Activated CD8-positive, alpha-beta memory T cell treated with anti-CD3 and anti-CD28 coated beads, Interleukin-2, amount 50 U/mL, for 24 hours (primary cell): ENCODE data around the gene CXCL3.
"Not testable (repeated sequence)": the region's sequence is repeated elsewhere in the genome, so short reads cannot be mapped to it uniquely, and the experiment has no call there.

Experiments used
- DNase-seq: peaks from one replicate; pipeline ENCODE4 v3.0.0-alpha.2; 2020; ENCODE audit errors: extremely low read depth

The CXCL3 gene

DNA sequence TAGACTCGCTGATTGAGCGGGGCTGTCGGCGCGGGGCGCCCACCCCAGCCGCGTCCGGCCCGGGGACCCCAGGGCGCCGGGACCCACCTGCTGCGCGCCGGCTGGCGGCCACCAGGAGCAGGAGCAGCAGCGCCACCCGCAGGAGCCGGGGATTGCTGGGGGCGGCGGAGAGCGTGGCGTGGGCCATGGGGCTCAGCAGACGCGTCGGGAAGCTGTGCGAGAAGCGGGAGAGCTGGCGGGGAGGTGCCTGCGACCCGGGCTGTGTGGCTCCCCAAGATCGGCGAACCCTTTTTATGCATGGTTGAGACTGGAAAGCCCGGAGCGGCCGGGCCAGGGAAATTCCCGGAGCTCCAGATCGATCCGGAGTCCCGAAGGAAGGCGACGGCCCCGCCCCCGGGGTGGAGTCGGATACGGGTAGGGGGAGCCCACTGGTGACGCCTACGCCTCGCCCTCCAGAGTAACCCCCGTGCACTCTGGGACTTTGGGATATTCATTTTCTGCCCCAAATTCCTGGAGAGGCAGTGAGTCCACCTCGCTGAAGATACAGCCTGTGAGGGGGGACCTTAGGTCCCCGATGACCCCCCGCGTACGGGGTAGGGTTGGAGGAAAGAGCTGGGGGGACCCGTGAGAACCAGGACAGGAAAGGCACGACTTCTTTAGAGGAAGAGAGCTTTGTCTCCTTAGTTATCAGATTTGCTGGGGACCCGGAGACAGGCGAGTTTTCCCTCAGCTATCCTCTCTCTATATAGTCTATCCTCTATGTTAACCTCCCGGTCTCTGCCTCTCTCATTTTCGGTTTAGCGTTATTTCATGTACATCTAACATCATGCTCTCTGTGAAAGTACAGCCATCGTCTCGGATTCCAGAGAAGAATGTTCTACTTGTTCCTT lies at the start of gene CXCL3:
TSS of gene CXCL3 (minus strand) at position 265 of the 890 bp plus-strand sequence. CDS start at position 187, 78 bp downstream.
- DNase-seq, result no peak

DNA sequence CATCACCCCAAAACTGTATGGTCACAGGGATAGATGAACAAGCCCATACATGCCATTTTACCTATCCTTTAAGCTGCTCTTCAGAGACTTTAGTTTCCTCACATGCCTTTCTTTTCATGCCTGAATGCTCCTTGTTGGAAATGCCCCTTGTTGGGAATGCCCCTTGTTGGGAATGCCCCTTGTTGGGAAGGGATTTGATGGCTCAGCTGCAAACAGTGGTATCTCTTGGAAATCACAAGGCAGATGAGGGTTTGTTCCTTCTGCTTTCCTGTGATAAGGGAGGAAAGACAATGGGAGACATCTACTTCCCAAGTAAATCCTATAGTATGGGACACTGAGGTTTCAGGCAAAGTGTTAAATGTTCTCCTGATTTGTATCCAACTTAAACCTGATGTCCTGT lies 49.0 kb upstream of the CXCL3 start:
- no peak for DNase-seq

DNA sequence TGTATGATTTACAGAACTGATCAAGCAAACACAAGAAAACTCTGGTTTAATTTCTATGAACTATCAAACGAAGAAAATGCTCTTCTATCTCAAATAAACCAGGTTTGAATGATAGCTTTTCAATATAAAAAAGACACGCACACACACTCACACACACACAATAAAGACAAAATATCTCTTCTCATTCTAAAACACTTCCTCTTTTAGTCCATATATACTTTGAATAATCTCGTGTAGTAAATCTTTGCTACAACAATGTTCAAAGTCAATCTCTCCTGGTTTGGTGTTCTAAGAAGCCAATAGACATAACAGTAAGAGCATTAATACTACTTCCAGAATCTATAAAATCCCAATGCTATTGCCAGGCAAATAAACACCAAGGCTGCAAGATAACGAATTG lies 47.2 kb upstream of the CXCL3 start:
- no peak for DNase-seq

DNA sequence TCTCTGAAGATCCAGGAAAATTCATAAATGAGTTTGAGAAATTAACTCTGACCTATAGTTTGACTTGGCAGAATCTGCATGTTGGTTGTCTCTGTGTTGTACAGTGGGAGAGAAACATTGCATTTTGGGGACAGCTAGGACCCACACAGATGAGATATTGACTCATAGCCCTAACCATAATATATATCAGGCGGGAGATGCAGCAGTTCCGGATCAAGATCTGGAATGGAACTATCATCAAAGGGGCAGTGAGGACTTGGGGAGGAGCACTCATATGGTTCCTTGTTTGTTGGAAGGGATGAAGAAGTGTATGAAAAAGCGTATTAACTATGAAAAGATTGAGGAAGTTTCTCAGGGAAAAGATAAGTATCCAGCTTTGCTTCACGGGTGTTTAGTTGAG lies 46.5 kb upstream of the CXCL3 start:
- DNase-seq, result no peak

DNA sequence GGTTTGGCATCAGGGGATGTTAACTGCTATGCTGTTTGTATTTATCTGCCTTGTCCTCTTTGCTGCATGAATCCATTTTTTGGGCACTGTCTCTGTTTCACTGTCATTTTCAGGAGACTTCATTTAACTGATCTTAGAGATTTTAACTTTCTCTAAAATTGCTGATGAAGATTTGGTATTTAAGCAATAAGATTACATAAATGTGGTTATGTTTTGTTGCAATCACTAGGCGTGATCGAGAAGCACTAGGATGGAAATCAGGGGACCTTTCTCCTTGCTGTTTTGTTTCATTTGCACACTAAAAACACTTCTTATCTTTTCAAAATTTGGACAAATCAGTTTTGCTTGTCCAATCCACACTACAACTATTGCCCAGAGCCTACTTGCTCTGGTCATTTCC lies 45.1 kb upstream of the CXCL3 start:
- no peak for DNase-seq

DNA sequence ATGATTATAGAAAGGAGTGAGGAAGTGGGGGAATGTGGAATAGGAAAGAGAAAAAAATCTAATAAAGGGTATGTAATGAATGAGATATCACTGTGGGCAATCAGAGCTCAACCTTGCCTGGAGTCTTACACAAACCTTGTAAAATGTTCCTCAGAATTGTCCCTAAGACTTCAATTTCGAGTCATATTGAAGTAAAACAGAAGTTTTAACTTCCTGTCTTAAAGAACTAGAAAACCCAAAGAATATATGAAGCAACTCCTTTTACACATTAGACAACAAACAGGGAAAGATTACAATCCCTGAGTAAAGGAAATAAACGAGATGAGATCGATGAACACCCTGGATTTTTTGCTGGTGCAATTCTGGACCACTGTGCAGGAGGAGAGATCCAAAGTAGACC lies 42.5 kb upstream of the CXCL3 start:
- no peak for DNase-seq

DNA sequence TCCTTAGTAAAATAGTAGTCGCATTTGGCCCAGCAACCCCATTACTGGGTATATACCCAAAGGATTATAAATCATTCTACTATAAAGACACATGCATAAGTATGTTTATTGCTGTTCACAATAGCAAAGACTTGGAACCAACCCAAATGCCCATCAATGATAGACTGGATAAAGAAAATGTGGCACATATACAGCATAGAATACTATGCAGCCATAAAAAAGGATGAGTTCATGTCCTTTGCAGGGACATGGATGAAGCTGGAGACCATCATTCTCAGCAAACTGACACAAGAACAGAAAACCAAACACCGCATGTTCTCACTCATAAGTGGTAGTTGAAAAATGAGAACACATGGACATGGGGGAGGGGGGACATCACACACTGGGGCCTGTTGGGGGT lies 41.9 kb upstream of the CXCL3 start:
- not testable (repeated sequence) for DNase-seq

DNA sequence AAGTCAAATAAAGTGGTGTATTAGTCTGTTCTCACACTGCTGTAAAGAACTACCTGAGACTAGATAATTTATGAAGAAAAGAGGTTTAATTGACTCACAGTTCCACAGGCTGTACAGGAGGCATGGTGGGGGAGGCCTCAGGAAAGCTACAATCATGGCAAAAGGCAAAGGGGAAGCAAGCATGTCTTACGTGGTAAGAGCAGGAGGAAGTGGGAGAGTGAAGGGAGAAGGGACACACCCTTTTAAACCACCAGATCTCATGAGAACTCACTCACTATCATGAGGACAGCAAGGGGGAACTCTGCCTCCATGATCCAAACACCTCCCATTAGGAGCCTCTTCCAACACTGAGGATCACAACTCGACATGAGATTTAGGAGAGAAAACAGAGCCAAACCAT lies 40.5 kb upstream of the CXCL3 start:
- not testable (repeated sequence) for DNase-seq

DNA sequence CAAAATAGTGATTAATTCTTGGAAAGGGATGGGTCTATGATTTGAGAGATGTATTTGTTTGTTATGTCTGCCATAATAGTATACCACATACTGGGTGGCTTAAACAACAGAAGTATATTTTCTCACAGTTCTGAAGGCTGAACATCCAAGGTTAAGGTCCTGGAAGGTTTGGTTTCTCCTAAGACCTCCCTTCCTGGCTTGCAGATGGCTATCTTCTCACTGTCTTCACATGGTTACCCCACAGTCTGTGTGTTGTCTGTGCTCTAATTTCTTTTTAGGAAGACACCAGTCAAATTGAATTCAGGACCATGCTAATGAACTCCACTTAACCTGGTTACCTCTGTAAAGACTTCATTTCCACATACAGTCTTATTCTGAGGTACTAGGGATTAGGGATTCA lies 34.9 kb upstream of the CXCL3 start:
- DNase-seq, result no peak

DNA sequence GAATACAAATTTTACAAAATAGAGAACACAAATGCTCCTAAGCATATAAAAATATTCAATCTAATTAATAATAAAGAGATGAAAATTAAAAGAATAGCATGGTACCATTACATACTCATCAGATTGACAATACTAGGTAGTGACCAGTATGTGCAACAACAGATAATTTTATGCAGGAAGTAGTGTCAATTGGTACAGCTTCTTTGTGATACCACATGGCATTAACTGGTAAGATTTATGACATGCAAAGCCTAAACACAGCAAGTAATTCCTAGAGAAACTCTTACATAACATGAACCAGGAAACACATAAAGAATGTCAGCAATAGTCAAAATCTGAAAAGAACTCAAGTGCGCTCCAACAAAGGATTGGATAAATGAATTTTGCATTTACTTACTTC lies 34.2 kb upstream of the CXCL3 start:
- DNase-seq, result no peak

DNA sequence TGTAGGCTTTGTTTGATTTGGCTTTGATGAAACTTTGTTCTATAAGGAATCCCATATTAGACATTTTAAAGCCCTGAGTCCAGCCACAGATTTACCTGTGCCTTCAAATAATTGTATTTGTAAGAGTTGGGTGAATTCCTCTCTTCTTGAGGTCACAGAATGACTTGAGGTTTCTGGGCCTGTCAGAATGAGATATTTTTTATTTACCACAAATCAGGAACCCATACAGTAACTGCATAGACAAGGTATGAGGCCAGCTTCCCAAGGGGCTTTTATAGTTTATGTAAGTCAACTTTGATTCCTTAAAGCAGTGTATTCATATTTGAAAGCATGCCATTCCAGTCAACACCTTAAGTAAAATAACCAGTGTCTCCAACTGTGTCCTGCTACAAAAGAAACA lies 29.1 kb upstream of the CXCL3 start:
- DNase-seq, result no peak

DNA sequence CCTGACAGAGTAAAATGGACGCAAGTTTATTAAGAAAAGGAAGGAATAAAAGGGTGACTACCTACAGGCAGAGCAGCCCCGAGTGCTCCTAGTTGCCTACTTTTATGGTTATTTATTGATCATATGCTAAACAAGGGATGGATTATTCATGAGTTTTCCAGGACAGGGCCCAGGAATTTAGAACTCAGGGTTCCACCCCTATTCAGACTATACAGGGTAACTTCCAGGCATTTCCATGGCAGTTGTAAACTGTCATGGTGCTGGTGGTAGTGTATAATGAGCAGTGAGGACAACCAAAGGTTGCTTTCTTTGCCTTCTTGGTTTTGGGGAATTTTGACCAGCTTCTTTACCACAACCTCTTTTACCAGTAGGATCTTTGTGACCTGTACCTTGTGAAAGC lies 27.7 kb upstream of the CXCL3 start:
- DNase-seq, result no peak

DNA sequence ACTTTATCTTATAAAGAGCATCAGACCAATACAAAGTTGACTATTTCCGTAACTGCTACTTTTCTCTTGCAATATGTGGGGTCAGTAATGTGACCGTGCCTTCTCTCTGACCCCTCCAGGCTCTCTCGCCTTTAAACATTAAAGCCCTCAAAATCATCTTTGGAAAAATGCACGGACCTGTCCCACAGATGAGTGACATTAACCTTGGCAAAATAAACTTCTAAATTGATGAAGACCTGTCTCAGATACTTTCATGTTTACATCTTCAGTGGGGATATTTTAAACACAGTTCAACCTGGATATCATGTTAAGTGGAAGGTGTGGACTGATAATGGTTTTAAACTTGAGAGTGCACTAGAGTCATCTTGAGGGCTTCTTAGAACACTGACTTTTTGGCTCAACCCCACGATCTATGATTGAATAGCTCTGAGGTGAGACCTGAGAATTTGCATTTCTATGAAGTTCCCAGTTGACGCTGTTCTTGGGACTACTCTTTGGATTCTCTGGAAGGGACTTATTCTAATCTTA lies 26.7 kb upstream of the CXCL3 start:
- DNase-seq, result no peak

DNA sequence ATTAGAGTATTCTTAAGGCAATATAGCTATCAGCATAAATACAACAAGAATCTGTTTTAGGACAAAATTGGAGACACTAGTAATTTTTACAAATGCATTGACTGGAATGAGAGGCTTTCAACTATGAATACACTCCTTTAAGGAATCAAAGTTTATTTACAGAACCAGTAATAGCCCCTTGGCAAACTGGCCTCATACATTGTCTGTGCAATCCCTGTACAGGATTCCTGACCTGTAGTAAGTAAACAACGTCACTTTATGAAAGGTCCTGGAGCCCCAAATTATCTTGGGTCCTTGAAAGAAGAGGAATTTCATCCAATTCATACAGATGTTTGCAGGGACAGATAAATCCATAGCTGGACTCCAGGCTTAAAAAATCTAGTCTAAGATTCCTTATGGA lies 25.4 kb upstream of the CXCL3 start:
- no peak for DNase-seq

DNA sequence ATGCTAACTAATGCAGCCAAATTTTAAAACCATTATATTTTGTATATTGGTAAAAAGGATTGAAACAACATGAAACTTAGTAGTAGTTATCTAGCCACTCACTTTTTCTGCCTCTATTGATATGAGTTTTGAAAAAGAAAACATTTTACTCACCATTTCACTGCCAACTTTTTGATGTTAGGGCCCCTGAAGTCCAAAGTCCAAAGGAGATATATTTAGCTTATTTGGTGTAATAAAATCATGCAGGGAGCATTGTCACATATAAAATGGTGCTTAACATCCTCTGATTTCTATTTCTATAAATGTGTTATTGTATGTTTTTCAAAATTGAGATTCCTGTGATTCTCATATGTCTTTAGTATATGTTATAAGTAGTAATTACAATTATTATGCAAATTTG lies 24.5 kb upstream of the CXCL3 start:
- no peak for DNase-seq

DNA sequence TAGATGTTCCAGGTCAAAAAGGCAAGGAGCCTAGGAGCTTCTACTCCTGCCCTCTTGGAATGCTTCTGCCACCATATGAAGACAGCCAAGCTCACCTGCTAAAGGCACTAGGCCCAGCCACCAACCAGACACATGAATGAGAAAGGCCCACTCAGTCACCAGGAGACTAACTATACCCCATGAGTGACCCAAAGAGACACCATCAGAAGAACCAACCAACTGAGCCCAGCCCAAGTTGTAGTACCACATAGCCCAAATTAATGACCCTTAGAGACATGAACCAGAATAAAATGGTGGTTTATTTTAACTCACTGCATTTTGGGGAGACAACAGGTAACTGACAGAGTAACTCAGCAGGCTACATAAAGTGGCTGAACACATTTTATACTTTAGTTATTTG lies 22.9 kb upstream of the CXCL3 start:
- DNase-seq, result no peak

DNA sequence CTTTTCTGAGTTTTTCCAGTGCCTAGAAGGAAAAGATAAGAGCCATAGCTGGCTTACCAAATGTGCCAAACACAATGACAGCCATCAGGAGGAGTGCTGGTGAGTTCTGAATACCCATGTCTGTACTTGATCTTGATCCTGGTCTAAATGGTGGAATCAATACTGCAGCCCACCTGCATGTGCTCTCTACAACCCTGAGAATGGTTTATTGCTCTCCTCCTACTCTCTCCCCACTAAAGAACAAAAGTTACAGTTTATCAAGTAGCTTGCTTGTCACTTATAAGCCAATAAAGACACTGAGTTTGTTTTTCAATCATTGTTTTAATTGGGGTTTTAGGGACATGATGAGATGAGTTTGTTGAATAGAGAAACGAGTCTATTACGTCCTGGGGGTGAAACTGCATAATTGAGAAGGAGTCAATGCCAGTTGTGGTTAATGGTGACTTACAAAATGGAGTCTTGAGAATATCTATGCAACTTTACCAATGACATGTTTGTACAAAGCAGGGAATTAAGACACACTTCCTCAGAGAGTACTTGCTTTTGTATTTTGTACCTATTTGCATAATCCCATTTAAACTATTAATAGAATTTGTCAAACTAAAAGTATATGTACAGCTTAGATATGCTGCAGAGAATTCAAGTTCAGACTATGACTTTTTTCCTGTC lies 20.8 kb upstream of the CXCL3 start:
- no peak for DNase-seq

DNA sequence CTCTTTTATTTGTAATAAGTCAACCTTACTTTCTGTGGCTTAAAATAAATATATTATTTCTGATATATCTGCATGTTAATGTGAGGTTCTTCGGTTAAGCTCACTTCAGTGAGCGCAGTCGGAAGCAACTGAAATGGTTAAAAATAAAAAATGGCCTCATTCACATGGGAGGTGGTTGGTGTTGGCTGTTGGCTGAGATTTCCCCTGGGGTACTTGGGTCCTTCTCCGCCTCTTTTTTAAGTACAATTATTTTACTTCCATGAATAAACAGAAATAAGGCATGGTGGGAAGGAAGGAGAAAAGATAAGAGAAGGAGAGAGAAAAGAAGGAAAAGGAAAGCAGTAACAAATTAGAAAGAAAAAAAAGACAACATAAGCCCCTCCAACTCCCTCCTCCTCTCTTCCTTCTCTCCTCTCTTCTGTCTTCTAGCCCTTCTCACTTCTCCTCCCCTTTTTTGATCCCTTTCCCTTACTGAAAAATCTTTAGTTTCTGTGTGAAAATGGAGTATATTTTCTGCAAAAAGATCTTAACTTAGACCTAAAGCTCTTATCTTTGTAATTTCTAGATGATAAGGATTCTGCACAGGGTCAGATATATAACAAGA lies 19.7 kb upstream of the CXCL3 start:
- DNase-seq, result no peak

DNA sequence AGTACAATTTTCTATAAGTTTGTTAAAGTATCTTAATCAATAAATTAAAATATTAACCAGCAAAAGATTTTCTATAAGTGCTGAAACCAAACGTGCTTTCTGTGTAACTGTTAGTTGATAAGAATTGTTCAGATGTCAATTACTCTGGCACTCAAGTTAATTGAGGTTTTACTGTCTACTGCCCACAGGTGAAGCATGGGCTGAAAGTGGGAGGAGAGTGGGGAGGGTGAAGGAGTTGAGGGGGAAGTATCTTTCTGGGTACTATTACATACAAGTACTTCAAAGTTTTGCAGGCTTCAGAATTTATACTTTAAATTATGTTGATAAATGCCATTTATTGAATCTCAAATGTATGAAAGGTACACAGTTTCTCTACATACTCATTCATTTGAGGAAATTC lies 19.1 kb upstream of the CXCL3 start:
- no peak for DNase-seq

DNA sequence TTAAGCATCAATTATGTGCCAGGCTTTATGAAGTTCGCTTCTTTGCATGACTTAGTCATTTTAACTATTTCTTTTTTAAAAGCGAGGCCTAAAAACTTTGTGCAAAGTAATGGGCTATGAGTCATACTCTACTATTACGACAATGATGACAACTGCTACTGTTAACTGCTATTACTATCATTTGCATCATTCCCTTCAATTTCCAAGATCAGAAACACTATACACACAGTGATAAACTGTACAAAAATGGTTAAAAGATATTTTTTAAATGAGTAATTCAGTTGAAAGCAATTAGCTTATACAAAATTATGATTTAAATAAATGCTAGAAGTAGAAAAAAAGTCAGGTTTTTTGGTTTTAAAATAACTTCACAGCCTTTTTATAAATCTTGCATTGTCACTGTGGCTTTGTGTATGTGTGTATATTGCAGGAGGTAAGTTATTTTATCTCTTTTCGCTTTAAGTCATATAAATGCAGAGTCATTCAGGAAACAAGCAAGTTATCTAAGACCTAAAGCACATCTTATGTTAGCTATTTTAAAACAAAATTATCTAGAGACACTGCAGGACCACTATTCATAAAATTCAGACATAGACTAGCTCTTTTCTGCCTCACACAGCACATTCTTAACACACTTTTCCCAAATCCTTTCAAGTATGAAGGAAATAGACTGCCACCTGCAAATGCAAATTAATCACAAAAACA lies 18.5 kb upstream of the CXCL3 start:
- no peak for DNase-seq

DNA sequence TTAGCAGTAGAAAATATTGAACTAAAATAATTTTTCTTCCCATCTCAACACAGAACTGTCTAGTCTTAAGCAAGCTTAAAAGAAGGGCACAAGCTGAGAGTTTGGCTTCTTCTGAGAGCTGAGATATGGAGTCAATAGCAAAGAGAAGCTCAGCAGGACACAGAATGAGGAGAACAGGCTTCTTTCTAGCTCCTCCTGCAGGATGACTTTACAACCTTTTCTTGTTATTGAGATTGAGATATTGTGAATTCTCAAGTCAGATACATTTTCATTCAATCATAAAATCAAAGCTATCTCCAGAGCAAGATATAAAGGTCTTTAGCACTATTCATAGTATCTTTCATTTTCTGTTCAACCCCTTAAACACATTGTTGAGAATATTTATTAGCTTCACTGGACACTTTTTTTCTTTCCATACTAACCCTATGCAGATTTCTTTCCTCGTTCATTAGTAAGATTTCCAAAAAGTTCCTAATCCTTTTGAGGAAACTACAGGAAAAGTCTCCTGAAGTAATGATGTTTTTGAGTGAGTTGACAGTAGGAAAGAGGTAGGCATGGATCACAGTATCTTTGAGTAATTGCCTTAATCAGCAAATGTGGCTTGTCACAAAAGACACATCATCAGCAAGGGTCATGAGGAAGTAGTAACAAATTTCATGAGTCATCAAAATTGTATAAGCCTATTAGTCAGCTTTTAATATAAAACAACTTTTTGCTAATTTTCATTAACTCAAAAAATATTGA lies 17.8 kb upstream of the CXCL3 start:
- DNase-seq, result no peak
